ENCODE results near the gene TMEM127.
"Not testable (repeated sequence)": the region's sequence is repeated elsewhere in the genome, so short reads cannot be mapped to it uniquely, and the experiment has no call there.

Gene TMEM127

DNA sequence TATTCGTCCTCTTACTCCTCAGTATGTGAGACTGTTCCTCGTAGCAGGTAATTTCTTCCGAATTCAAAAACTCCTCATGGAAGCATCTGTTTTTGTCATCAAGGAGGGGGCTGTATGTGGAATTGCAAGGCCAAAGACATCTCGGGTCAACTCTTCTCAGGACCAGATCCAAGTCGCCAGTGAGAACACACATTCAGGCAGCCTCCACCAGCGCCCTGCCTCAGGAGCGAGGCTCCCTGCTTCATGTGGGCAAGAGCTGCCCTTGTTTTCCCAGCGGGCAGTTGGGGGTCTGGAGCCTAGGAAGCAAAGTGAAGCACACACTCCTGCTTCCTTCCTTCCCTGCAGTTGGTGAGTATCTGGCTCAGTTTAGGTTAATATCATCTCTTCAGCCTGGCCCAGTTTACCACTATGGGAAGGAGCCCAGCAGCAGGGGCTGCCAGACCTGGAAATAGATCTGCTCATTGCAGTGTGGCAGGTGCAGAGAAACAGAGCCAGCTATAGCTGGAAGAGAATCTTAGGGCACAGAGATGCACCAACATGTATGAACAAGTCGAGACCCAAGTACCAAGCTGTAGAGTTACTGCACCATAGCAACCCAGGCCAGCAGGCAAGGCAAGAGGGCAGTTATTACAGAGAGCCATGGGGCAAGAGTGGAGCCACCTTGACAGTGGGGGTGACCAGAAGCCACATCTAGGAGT lies 25.3 kb downstream of the TMEM127 start:
- DNase-seq = no peak

DNA sequence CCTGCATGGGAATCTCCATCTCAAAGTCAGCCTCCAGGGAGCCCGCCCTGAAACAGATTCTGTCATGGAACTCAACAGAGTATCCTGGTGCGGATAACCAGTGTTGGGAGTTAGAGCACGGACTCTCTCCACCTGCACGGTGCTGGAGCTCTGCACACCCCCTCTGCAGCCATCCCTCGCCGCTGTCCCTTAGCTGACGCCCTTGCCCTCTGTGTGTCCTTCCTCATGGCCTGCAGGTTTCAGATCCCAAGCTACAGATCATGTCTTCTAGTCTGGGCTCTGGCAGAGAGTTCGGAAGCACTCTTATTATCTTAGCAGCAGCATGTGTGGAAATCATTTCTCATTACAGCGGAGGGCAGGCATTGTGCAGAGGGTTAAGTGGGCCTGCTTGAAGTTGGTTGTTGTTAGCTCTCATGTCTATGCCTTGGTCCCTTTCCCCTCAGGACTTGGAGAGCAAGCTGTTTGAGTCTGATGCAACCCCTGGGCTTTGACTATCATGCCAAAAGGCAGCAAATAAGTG lies 26.0 kb downstream of the TMEM127 start:
- no peak for DNase-seq

DNA sequence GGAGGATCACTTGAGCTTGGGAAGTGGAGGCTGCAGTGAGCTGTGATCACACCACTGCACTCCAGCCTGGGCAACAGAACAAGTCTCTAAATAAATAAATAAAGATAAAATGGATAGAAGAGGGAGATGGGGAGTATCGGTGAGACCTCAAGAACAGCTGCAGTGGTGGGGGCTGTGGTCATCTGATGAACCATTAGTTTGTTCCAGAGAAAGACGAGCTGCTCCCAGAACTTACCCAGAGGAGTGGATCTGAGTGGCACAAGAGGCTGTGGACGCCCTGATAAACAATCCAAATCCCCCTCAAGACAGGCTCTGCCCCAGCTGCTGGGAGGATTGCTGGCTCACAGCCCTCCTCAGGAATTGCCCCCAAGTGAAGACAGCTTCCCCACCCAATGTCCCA lies 26.7 kb downstream of the TMEM127 start:
- no peak for DNase-seq

GRCh38 chr2:96238266-96238665 lies 27.5 kb downstream of the TMEM127 start:
- no peak for DNase-seq

GRCh38 chr2:96236882-96237281 lies 28.9 kb downstream of the TMEM127 start:
- no peak for DNase-seq

GRCh38 chr2:96233880-96234316 lies 31.9 kb downstream of the TMEM127 start:
- DNase-seq = peak; percentile 51

GRCh38 chr2:96233436-96233835 lies 32.4 kb downstream of the TMEM127 start:
- DNase-seq = peak; percentile 59

GRCh38 chr2:96231316-96231715 lies 34.5 kb downstream of the TMEM127 start:
- DNase-seq = no peak

DNA sequence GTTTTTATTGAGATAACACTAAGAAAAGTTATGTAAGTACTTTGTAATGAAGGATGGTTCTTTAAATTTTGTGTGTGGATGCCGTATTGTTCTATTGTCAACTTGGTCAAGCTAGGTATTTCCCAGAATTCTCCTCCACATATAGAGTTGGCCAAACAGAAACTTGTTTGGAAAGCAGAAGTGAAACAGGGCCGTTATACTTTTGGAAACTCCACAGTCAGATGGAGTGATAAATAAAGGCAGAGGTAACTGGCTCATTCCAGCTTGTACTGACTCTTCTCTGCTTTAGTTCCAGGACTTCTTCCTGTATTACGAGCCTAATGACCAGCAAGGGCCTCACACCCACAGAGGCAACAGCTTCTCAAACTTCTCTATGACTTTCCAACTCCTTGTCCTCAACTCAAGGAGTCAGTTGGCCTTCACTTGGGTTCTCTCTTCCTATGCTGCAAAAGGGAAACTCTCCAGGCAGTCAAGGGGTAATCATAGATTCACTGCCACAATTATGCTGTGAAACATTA lies 40.7 kb downstream of the TMEM127 start:
- peak; percentile 93 for DNase-seq

GRCh38 chr2:96221106-96221505 lies 44.7 kb downstream of the TMEM127 start:
- DNase-seq = peak; percentile 73

GRCh38 chr2:96219959-96220358 lies 45.8 kb downstream of the TMEM127 start:
- not testable (repeated sequence) for DNase-seq

GRCh38 chr2:96218508-96219131 lies 47.2 kb downstream of the TMEM127 start:
- DNase-seq = no peak

DNA sequence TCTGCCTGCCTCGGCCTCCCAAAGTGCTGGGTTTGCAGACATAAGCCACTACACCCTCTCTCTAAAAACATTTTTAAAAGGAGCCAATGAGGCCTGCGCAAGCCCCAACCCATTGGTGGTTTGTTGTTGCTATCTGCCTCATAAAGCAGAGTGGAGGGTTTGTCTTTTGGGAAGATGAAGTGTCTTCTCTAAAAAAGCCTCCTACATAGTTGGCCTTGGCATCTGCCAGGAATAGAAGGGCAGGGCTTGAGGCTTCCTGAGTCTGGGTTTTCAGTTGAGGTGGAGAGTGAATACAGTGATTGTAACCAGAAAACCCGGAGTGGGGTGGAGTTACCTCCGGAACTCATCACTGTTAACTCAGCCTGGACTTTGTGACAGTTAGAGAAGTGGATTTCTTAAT lies 51.2 kb downstream of the TMEM127 start:
- DNase-seq = no peak

DNA sequence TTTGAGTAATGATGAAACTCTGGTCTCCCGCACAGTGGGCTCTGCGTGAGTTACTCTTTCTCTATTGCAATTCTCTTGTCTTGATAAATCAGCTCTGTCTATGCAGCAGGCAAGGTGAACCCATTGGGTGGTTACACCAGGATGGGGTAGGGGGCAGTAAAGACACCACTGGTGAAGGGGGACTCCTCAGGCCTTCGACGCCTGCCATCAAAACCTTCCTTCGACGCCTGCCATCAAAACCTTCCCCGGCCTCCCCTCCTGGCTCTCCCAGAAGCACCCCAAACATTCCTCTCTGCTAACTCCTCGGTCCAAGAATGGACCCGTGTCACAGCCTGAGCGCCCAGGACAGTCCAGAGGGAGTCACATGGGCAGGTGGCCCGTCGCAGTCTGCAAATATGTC lies 52.4 kb downstream of the TMEM127 start:
- no peak for DNase-seq

DNA sequence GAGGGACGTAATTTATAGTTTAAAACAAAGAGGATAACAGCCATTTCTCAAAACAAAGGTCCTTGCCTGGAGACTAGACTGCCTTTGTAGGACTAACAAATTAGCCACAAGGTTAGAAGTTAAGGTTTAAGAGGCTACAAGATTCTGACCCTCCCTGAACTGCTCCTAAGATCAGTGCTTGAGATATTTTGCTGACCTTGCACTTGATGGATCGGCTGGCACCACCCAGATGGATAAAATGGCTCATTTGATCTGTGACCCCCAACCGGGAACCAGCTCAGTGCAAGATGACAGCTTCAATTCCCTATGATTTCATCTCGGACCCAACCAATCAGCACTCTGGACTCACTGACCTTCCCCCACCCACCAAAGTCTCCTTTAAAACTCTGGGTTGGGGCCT lies 53.5 kb downstream of the TMEM127 start:
- no peak for DNase-seq

- no peak for DNase-seq
Observed at GRCh38 chr2:96209729-96210085, 56.1 kb downstream of the TMEM127 start.

GRCh38 chr2:96209011-96209728 lies 56.6 kb downstream of the TMEM127 start:
- DNase-seq = no peak

DNA sequence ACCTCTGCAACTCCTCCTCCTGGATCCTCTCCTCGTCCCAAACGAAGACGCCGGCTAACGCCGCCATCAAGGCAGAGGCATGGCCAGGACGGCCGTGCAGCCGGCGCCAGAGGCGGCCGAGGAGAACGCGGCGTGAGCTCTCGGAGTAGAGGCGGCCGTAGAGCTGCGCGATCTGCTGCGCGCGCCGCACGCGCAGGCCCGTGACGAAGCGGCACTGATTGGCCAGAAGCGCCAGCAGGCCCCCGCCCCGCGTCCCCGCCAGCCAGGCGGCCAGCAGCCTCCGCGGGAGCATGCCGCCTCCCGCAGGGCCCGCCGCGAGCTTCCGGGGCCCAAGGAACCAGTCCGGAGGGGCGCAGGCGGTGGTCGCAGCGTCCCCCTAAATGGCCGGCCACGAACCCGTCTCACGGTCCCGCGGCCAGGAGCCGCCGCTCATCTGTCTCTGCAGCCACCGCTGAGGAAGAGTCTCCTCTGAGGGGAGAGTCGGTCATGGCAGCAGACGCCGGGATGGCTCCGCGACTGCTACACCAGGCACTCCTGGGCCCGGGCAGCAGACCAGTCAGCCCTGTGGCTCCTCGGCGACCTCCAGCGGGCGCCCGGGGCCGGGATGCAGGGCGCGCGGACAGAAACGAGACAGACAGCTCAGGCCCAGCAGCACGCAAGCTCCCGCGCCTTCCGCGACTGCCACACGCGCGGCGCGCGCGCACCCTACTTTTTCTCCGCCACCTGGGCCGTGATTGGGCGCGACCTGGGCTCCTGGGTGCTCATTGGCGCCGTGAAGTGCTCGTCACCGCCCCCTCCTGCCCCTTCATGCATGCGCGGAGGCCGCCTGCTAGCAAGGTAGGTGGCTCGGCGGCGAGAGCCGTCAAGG lies 57.4 kb downstream of the TMEM127 start, which contains the start of gene STARD7:
STARD7 (minus strand) TSS at position 685 of the 868 bp plus-strand sequence; CDS start at position 292, 393 bp downstream.
- peak; percentile 97 for DNase-seq

GRCh38 chr2:96207774-96208142 lies 58.0 kb downstream of the TMEM127 start:
- peak; percentile 62 for DNase-seq

GRCh38 chr2:96207073-96207773 lies 58.6 kb downstream of the TMEM127 start:
- DNase-seq = peak; percentile 33

GRCh38 chr2:96205888-96206287 lies 59.9 kb downstream of the TMEM127 start:
- DNase-seq = no peak

Measured in inflammatory macrophage treated with lipopolysaccharide for 4 hours (primary cell).